Measurements from ENCODE around the gene MEPCE. TPM values are rescaled to one million over a fixed set of nuclear protein-coding genes. Genes with fewer than 3 reads are reported as not detected.
A peak's percentile ranks its signal among the peaks of the same experiment; 100 is the strongest.

MEPCE gene
- total and polyA plus RNA-seq, 2 experiments from 2014 or later, result 15.8 to 23.1 TPM

DNA sequence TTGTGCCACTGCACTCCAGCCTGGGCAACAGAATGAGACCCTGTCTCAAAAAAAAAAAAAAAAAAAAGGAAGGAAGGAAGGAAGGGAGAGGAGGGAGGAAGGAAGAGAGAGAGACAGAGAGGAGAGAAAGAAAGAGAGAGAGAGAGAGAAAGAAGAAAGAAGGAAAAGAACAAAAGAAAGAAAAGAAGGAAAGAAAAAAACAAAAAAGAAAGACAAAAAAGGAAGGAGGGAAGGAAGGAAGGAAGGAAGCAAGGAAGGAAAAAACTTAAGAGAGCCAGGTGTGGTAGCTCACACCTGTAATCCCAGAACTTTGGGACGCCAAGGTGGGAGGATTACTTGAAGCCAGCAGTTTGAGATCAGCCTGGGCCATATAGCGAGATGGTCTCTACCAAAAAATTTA is 35.2 kb downstream of the MEPCE start:
- H3K36me3 ChIP-seq (replicated peaks; ENCODE audit: insufficient read depth, low read depth), result no peaks in the 10 kb centered on the region
- H3K4me2 ChIP-seq, result no peak overlapping the region
- H3K27me3 ChIP-seq, result no peaks in the 10 kb centered on the region
- H3K4me3 ChIP-seq, result no peak overlapping the region
- H2AFZ ChIP-seq, result no peak overlapping the region
- no peaks in the 10 kb centered on the region for H3K9me2 ChIP-seq (replicated peaks; ENCODE audit: insufficient read depth)
- WGBS (ENCODE audit: low lambda C conversion rate, missing lambda C conversion rate), result 97% methylated on average over 2 of the region's 2 CpGs
- H3K9me3 ChIP-seq (ENCODE audit: low read depth), result no peaks in the 10 kb centered on the region
- peaks cover 4% of the 10 kb centered on the region for H4K20me1 ChIP-seq (ENCODE audit: insufficient read depth, poor library complexity, severe bottlenecking)
- no peak for DNase-seq (ENCODE audit: low spot score)
- no peaks in the 10 kb centered on the region for H3K79me2 ChIP-seq
- TF ChIP-seq EZH2phosphoT487 (IDR thresholded peaks at IDR 0.05; ENCODE audit: low read depth, severe bottlenecking, unreplicated experiment) (no peak), EZH2 (IDR thresholded peaks at IDR 0.05; ENCODE audit: borderline replicate concordance) (no peak)
- TF ChIP-seq, protein P1, sequence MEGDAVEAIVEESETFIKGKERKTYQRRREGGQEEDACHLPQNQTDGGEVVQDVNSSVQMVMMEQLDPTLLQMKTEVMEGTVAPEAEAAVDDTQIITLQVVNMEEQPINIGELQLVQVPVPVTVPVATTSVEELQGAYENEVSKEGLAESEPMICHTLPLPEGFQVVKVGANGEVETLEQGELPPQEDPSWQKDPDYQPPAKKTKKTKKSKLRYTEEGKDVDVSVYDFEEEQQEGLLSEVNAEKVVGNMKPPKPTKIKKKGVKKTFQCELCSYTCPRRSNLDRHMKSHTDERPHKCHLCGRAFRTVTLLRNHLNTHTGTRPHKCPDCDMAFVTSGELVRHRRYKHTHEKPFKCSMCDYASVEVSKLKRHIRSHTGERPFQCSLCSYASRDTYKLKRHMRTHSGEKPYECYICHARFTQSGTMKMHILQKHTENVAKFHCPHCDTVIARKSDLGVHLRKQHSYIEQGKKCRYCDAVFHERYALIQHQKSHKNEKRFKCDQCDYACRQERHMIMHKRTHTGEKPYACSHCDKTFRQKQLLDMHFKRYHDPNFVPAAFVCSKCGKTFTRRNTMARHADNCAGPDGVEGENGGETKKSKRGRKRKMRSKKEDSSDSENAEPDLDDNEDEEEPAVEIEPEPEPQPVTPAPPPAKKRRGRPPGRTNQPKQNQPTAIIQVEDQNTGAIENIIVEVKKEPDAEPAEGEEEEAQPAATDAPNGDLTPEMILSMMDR (IDR thresholded peaks at IDR 0.05; ENCODE audit: poor library complexity), result no peak
- no peak overlapping the region for H3K27ac ChIP-seq
- H3K4me1 ChIP-seq (ENCODE audit: insufficient read depth), result peaks cover 14% of the 10 kb centered on the region

DNA sequence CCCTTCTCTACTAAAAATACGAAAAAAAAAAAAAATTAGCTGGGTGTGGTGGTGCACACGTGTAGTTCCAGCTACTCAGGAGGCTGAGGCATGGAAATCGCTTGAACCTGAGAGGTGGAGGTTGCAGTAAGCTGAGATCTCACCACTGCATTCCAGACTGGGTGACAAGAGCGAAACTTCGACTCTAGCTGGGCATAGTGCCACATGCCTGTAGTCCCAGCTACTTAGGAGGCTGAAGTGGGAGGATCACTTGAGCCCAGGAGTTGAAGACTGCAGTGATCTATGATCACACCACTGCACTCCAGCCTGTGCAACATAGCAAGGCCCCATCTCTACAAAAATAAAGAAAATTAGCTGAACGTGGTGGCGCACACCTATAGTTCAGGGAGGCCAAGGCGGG is 35.7 kb downstream of the MEPCE start:
- peaks cover 14% of the 10 kb centered on the region for H3K4me1 ChIP-seq (ENCODE audit: insufficient read depth)
- no peak overlapping the region for H3K4me3 ChIP-seq
- H3K27ac ChIP-seq, result no peak overlapping the region

DNA sequence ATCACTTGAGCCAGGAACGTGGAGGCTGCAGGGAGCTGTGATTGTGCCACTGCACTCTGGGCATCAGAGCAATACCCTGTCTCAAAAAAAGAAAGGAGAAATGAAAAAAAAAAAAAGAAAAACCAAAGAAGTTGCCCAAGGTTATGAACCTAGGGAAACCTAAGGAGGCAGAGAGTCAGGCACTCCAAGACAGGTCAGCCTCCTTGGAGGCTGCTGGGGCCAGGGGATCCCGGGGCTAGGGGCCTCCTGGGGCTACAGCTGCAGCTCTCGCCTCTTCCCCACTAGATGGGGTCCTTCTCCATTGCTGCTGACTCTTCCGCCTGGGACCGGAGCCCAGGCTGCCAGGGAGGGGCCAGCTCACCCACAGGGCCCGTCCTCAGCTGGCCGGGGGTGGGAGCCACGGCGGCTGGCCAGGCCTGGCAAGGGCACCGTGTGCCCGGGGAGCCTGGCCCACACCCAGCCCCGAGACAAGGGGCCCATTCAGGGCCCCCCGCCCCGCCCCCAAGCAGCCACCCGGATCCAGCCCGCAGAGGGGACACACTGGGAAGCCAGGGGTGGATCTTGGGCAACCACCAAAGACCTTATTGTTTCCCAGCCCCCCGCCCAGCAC is 36.2 kb downstream of the MEPCE start:
- H3K9me2 ChIP-seq (replicated peaks; ENCODE audit: insufficient read depth), result no peaks in the 10 kb centered on the region
- H3K4me1 ChIP-seq (ENCODE audit: insufficient read depth), result peaks cover 14% of the 10 kb centered on the region
- no peaks in the 10 kb centered on the region for H3K27me3 ChIP-seq
- H3K4me2 ChIP-seq, result peak overlapping the region; percentile 52
- DNase-seq (ENCODE audit: low spot score), result peak; percentile 83
- no peak overlapping the region for H3K4me3 ChIP-seq
- H2AFZ ChIP-seq, result no peak overlapping the region
- H3K9me3 ChIP-seq (ENCODE audit: low read depth), result no peaks in the 10 kb centered on the region
- no peak overlapping the region for H3K27ac ChIP-seq
- TF ChIP-seq, protein P1 (IDR thresholded peaks at IDR 0.05; ENCODE audit: poor library complexity), result peak; percentile 64
- TF ChIP-seq EZH2 (IDR thresholded peaks at IDR 0.05; ENCODE audit: borderline replicate concordance), result no peak
- H3K36me3 ChIP-seq (replicated peaks; ENCODE audit: insufficient read depth, low read depth), result no peaks in the 10 kb centered on the region
- peaks cover 9% of the 10 kb centered on the region for H4K20me1 ChIP-seq (ENCODE audit: insufficient read depth, poor library complexity, severe bottlenecking)
- no peaks in the 10 kb centered on the region for H3K79me2 ChIP-seq
- WGBS (ENCODE audit: low lambda C conversion rate, missing lambda C conversion rate), result 30% methylated on average over 5 of the region's 17 CpGs

More for the DNA sequence above, 35.7 kb downstream of the MEPCE start:
- Histone ChIP-seq H3K4me2 (peak overlapping the region; percentile 52), H2AFZ (no peak overlapping the region), H3K9me2 (replicated peaks; ENCODE audit: insufficient read depth) (no peaks in the 10 kb centered on the region), H4K20me1 (ENCODE audit: insufficient read depth, poor library complexity, severe bottlenecking) (peaks cover 7% of the 10 kb centered on the region), H3K27me3 (no peaks in the 10 kb centered on the region), H3K36me3 (replicated peaks; ENCODE audit: insufficient read depth, low read depth) (no peaks in the 10 kb centered on the region), H3K9me3 (ENCODE audit: low read depth) (no peaks in the 10 kb centered on the region), H3K79me2 (no peaks in the 10 kb centered on the region)
- no peak for DNase-seq (ENCODE audit: low spot score)
- TF ChIP-seq EZH2 (IDR thresholded peaks at IDR 0.05; ENCODE audit: borderline replicate concordance), result no peak
- 81% methylated on average over 8 of the region's 8 CpGs for WGBS (ENCODE audit: low lambda C conversion rate, missing lambda C conversion rate)

DNA sequence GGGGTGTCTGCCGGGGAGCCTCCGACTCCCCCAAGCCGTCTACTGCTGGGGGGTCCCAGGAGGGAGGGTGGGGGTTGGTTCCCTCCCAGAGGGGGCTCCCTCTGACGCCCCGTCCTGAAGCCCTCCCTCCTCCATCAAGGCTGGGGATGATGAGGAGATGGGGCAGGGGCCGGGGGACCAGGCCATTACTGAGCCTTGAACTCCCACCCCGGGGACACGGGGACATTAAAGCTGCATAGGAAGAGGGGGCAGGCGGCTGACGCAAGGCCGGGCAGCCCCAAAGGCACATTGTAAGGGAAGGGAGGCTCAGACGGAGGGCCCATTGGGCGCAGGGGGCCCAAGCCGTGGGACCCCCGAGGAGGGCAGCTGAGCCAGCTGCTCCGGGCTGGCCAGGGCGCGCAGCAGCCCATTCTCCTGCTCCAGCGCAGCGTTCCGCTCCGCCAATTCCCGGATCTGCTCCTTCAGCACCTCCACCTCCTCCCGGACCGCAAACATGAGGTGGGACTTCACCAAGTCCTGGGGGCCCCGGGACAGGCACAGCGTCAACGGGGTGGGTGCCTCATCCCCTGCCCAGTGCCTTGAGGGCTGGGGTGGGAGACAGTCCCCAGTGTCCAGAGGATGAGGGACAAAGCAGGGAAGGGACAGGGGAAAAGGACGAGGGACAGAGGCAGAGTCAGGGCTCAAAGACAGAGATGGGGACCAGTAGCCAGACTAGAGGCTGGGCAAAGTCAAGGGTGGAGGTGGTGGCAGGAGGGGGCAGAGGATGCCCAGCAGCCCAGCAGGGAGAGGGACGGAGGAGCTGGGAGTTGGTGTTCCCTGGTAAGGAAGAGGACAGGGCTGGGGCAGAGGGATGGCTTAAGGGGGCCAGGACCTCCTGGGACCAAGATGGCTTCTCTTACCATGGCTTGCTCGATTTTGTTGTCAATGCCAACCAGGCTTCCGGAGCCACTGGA is 37.3 kb downstream of the MEPCE start:
- H3K9me2 ChIP-seq (replicated peaks; ENCODE audit: insufficient read depth), result no peaks in the 10 kb centered on the region
- H3K9me3 ChIP-seq (ENCODE audit: low read depth), result no peaks in the 10 kb centered on the region
- no peak overlapping the region for H3K4me3 ChIP-seq
- H3K79me2 ChIP-seq, result no peaks in the 10 kb centered on the region
- no peak overlapping the region for H2AFZ ChIP-seq
- TF ChIP-seq, protein P1 (IDR thresholded peaks at IDR 0.05; ENCODE audit: poor library complexity), result no peak
- TF ChIP-seq EZH2phosphoT487 (IDR thresholded peaks at IDR 0.05; ENCODE audit: low read depth, severe bottlenecking, unreplicated experiment) (no peak), EZH2 (IDR thresholded peaks at IDR 0.05; ENCODE audit: borderline replicate concordance) (no peak)
- H3K27me3 ChIP-seq, result no peaks in the 10 kb centered on the region
- H3K4me2 ChIP-seq, result no peak overlapping the region
- H4K20me1 ChIP-seq (ENCODE audit: insufficient read depth, poor library complexity, severe bottlenecking), result peaks cover 9% of the 10 kb centered on the region
- peaks cover 14% of the 10 kb centered on the region for H3K4me1 ChIP-seq (ENCODE audit: insufficient read depth)
- no peaks in the 10 kb centered on the region for H3K36me3 ChIP-seq (replicated peaks; ENCODE audit: insufficient read depth, low read depth)
- no peak overlapping the region for H3K27ac ChIP-seq
- WGBS (ENCODE audit: low lambda C conversion rate, missing lambda C conversion rate), result 95% methylated on average over 24 of the region's 32 CpGs
- DNase-seq (ENCODE audit: low spot score), result no peak

All from hepatocyte (in vitro differentiated cells).